GM23338 (cell line): ENCODE data around the gene SP8.

ENCODE experiments used
- CREB1 ChIP-seq: fragments of 250-450 bp; sonication (Bioruptor Pico); IDR thresholded peaks from 2 replicates; pipeline ENCODE4 v1.5.0; 2020; ENCODE audit warnings: low read depth, mild to moderate bottlenecking, moderate library complexity
- EZH2 ChIP-seq: fragments of 200-600 bp; sonication (generic); IDR thresholded peaks from one replicate; pipeline ENCODE4 v1.8.0; 2017; ENCODE audit warnings: antibody characterized with exemption, mild to moderate bottlenecking, low read depth; ENCODE audit not compliant: unreplicated experiment
- EZH2phosphoT487 ChIP-seq: fragments of 200-600 bp; sonication (generic); IDR thresholded peaks from one replicate; pipeline ENCODE4 v1.8.1; 2018; ENCODE audit warnings: antibody characterized with exemption; ENCODE audit not compliant: unreplicated experiment
- JUNB ChIP-seq: IDR thresholded peaks from one replicate; pipeline ENCODE4 v1.6.1; 2016; ENCODE audit warnings: antibody characterized with exemption; ENCODE audit not compliant: unreplicated experiment
- POLR2AphosphoS5 ChIP-seq: IDR thresholded peaks from 2 replicates; pipeline ENCODE4 v1.6.1; 2016; ENCODE audit warnings: antibody characterized with exemption, low read depth
- ZNF114 ChIP-seq: fragments of 250-450 bp; sonication (Bioruptor Pico); IDR thresholded peaks from 2 replicates; pipeline ENCODE4 v1.5.0; 2020; ENCODE audit warnings: mild to moderate bottlenecking, moderate library complexity
- ZNF331 ChIP-seq: fragments of 250-450 bp; sonication (Bioruptor Pico); IDR thresholded peaks from 2 replicates; pipeline ENCODE4 v1.5.0; 2020; ENCODE audit warnings: low read depth, mild to moderate bottlenecking, moderate library complexity
- TF ChIP-seq, protein P1 (sequence below), 2 experiments: fragments of 200-600 bp in 1 of 2; sonication (generic) in 1 of 2; conservative IDR thresholded peaks; 2 replicates each; pipeline versions ENCODE4 v1.5.1 to v1.6.1; 2016 to 2017; ENCODE audit warnings: antibody characterized with exemption in 2 of 2, low read depth in 2 of 2, mild to moderate bottlenecking in 2 of 2, moderate library complexity in 1 of 2
- TF ChIP-seq, protein P2 (sequence below): IDR thresholded peaks from one replicate; pipeline ENCODE4 v1.6.1; 2018; ENCODE audit warnings: antibody characterized with exemption; ENCODE audit not compliant: unreplicated experiment

DNA sequence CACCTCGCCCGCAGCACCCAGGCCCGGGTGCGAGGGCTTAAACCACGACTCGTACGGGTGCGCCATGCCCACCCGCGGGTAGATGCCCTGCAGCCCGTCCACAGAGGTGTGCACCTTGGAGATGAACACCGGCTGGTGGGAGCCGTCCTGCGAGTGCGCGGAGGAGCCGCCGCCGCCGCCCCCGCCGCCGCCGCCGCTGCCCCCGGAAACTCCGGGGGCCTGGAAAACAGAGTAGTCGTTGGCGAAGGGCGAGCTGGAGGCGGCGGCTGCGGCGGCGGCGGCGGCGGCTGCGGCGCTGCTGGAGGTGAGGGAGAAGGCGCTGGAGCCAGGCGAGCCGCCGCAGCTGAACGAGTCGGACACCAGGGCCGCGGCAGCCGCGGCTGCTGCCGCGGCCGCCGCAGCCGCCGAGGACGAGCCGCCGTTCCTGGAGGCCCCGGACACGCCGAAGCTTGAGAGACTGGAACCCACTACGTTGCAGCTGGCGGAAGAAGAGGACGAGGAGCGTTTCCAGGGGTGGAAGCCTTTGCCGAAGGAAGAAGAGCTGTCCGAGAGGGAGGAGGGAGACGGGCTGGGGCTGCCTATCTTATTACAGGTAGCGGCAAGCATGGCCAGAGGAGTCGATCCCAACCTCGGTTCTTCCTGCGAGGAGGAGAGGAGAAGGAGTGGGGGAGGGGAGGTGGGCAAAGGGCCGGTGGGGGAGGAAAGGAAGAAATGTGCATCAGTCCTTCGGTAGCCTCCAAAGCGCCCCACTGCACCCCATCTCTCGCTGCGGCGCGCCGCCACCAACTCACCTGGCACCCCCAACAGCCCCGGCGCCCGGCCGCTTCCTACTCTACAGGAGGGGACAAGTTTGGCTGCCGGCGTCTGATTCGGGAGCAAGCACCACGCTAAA lies 1.3 kb downstream of the SP8 start:
- no peak for TF ChIP-seq ZNF331
- TF ChIP-seq, protein P1, sequence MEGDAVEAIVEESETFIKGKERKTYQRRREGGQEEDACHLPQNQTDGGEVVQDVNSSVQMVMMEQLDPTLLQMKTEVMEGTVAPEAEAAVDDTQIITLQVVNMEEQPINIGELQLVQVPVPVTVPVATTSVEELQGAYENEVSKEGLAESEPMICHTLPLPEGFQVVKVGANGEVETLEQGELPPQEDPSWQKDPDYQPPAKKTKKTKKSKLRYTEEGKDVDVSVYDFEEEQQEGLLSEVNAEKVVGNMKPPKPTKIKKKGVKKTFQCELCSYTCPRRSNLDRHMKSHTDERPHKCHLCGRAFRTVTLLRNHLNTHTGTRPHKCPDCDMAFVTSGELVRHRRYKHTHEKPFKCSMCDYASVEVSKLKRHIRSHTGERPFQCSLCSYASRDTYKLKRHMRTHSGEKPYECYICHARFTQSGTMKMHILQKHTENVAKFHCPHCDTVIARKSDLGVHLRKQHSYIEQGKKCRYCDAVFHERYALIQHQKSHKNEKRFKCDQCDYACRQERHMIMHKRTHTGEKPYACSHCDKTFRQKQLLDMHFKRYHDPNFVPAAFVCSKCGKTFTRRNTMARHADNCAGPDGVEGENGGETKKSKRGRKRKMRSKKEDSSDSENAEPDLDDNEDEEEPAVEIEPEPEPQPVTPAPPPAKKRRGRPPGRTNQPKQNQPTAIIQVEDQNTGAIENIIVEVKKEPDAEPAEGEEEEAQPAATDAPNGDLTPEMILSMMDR (conservative IDR thresholded peaks at IDR 0.05; ENCODE audit: low read depth in 2 of 2): no peak
- TF ChIP-seq CREB1: no peak
- no peak for TF ChIP-seq JUNB
- TF ChIP-seq, protein P2, sequence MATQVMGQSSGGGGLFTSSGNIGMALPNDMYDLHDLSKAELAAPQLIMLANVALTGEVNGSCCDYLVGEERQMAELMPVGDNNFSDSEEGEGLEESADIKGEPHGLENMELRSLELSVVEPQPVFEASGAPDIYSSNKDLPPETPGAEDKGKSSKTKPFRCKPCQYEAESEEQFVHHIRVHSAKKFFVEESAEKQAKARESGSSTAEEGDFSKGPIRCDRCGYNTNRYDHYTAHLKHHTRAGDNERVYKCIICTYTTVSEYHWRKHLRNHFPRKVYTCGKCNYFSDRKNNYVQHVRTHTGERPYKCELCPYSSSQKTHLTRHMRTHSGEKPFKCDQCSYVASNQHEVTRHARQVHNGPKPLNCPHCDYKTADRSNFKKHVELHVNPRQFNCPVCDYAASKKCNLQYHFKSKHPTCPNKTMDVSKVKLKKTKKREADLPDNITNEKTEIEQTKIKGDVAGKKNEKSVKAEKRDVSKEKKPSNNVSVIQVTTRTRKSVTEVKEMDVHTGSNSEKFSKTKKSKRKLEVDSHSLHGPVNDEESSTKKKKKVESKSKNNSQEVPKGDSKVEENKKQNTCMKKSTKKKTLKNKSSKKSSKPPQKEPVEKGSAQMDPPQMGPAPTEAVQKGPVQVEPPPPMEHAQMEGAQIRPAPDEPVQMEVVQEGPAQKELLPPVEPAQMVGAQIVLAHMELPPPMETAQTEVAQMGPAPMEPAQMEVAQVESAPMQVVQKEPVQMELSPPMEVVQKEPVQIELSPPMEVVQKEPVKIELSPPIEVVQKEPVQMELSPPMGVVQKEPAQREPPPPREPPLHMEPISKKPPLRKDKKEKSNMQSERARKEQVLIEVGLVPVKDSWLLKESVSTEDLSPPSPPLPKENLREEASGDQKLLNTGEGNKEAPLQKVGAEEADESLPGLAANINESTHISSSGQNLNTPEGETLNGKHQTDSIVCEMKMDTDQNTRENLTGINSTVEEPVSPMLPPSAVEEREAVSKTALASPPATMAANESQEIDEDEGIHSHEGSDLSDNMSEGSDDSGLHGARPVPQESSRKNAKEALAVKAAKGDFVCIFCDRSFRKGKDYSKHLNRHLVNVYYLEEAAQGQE: no peak
- TF ChIP-seq POLR2AphosphoS5: no peak
- no peak for TF ChIP-seq EZH2phosphoT487
- TF ChIP-seq EZH2: no peak
- no peak for TF ChIP-seq ZNF114 (CRISPR knock-in tag)
